Stomach (tissue), 4 donors: ENCODE measurements around the gene PRDX4.

Source experiments
- CTCF ChIP-seq, 7 experiments: fragments of 450-650 bp in 4 of 7; fragments of 200-600 bp in 3 of 7; sonication (generic) in 3 of 7; IDR thresholded peaks; one replicate each; pipeline ENCODE4 v1.5.1; 2016 to 2019; ENCODE audit warnings: antibody characterized with exemption in 7 of 7, control low read depth in 2 of 7, mild to moderate bottlenecking in 1 of 7
- EP300 ChIP-seq: sonication (generic); formaldehyde crosslinking; IDR thresholded peaks from one replicate; pipeline ENCODE4 v1.6.1; 2017; ENCODE audit warnings: antibody characterized with exemption

GRCh38 chrX:23662853-23663252 is 4.4 kb upstream of the PRDX4 start:
- no peak for TF ChIP-seq CTCF (IDR thresholded peaks at IDR 0.05)
- no peak for TF ChIP-seq EP300
